GM12801 (cell line): ENCODE data around the gene RPRD1A.
A peak's percentile ranks its signal among the peaks of the same experiment; 100 is the strongest.

Experiments
- TF ChIP-seq, protein P1 (sequence below): IDR thresholded peaks from one replicate; pipeline ENCODE4 v1.5.1; 2011; ENCODE audit warnings: control low read depth; ENCODE audit not compliant: insufficient read length; ENCODE audit errors: extremely low read depth

Gene RPRD1A

DNA sequence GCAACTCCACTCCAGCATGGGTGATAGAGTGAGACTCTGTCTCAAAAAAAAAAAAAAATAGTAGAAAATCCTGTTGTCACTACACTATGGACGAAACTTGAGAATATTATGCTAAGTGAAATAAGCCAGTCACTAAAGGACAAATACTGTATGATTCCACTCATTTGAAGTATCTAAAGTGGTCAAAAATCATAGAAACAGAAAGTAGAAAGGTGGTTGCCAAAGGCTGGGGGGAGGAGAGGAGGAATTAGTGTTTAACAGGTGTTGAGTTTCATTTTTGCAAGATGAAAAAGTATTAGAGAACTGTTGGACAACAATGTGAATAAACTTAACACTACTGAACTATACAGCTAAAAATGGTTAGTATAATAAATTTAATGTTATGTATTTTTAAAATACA lies 113.7 kb downstream of the RPRD1A start:
- TF ChIP-seq, protein P1, sequence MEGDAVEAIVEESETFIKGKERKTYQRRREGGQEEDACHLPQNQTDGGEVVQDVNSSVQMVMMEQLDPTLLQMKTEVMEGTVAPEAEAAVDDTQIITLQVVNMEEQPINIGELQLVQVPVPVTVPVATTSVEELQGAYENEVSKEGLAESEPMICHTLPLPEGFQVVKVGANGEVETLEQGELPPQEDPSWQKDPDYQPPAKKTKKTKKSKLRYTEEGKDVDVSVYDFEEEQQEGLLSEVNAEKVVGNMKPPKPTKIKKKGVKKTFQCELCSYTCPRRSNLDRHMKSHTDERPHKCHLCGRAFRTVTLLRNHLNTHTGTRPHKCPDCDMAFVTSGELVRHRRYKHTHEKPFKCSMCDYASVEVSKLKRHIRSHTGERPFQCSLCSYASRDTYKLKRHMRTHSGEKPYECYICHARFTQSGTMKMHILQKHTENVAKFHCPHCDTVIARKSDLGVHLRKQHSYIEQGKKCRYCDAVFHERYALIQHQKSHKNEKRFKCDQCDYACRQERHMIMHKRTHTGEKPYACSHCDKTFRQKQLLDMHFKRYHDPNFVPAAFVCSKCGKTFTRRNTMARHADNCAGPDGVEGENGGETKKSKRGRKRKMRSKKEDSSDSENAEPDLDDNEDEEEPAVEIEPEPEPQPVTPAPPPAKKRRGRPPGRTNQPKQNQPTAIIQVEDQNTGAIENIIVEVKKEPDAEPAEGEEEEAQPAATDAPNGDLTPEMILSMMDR, result no peak

DNA sequence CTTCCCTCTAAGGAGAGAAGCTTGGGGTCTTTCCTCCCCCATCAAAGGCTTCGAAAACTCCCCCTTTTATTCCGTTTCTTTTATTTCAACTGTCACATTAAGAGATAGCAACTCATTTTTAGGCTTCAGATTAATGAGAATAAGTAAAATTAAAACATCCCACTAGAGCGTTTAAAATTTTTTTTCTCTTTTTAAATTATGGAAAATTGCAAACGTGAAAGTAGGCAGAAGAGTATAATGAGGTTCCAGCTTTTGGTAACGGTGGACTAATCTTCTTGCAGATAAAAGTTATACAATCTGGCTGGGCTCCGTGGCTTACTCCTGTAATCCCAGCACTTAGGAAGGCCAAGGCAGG lies 116.8 kb downstream of the RPRD1A start:
- TF ChIP-seq, protein P1, result peak; percentile 16

DNA sequence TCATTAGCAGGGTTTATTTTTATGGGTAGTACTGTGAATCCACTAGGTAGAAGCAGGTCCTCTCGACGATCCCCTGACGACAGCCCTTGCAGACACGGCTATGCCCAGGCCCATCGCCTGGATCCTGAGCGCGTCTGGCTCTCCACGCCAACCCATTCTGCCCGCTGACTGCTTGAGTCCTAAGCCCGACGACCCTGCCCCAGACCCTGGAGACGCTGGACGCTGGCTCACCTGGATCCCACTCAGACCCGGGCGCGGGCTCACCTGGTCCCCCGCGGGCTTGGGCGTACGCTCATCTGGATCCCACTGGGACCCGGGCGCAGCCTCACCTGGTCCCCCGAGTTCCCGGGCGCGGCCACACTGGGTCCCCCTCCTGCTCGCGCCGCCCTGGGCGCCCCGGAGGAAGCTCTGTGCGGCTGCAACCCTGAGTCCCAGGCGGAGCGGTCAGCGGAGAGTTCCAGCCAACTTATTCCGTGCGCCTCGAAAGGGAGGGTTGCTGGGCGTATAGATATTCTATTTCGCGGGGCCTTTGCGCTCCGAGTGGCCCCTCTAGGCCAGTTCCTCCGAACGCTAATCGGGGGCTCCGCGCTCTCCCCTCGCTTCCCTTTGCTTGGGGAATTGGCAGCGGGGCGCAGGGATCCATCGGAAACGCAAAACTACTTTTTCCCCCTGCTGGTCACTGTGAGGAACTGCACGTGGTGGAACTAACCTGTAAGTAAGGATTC lies 117.3 kb downstream of the RPRD1A start:
- TF ChIP-seq, protein P1, result no peak

GRCh38 chr18:35949090-35949489 lies 118.3 kb downstream of the RPRD1A start:
- TF ChIP-seq, protein P1, result no peak

GRCh38 chr18:35948080-35948479 lies 119.3 kb downstream of the RPRD1A start:
- TF ChIP-seq, protein P1, result no peak

- TF ChIP-seq, protein P1, result no peak
Observed at GRCh38 chr18:35942661-35943060, 124.7 kb downstream of the RPRD1A start.

- TF ChIP-seq, protein P1, result no peak
Observed at GRCh38 chr18:35942133-35942532, 125.2 kb downstream of the RPRD1A start.
